Stomach (tissue), 19 donors: ENCODE measurements around the gene TADA3. TPM values are rescaled to one million over a fixed set of nuclear protein-coding genes. Genes with fewer than 3 reads are reported as not detected.

Experiments used
- DNase-seq, 2 donors: peaks; one replicate each; pipeline versions ENCODE4 v3.0.0 to v3.0.0-alpha.2; 2013 to 2019
- H3K27ac ChIP-seq, 5 donors: fragments of 200-600 bp in 4 of 5; sonication (generic) in 4 of 5; one replicate each; pipeline ENCODE4 v1.5.1; 2013 to 2019; ENCODE audit warnings: mild to moderate bottlenecking in 1 of 5, moderate library complexity in 1 of 5
- H3K27me3 ChIP-seq, 3 donors: fragments of 200-600 bp; sonication (generic); one replicate each; pipeline ENCODE4 v1.5.1; 2017 to 2019; ENCODE audit warnings: mixed run types in 1 of 3
- H3K36me3 ChIP-seq, 4 donors: fragments of 200-600 bp; sonication (generic); 1 replicate in 3 of 4; 2 replicates in 1 of 4; pipeline ENCODE4 v1.5.1; 2016 to 2019
- H3K4me1 ChIP-seq, 4 donors: fragments of 200-600 bp; sonication (generic); one replicate each; pipeline ENCODE4 v1.5.1; 2016 to 2019
- H3K4me3 ChIP-seq, 4 donors: fragments of 200-600 bp; sonication (generic) in 3 of 4; one replicate each; pipeline ENCODE4 v1.5.1; 2016 to 2019; ENCODE audit warnings: mild to moderate bottlenecking in 1 of 4
- H3K9me3 ChIP-seq, 4 donors: fragments of 200-600 bp; sonication (generic); one replicate each; pipeline ENCODE4 v1.5.1; 2016 to 2019
- CTCF ChIP-seq, 7 experiments: fragments of 450-650 bp in 4 of 7; fragments of 200-600 bp in 3 of 7; sonication (generic) in 3 of 7; IDR thresholded peaks; one replicate each; pipeline ENCODE4 v1.5.1; 2016 to 2019; ENCODE audit warnings: antibody characterized with exemption in 7 of 7, control low read depth in 2 of 7, mild to moderate bottlenecking in 1 of 7
- EP300 ChIP-seq: sonication (generic); formaldehyde crosslinking; IDR thresholded peaks from one replicate; pipeline ENCODE4 v1.6.1; 2017; ENCODE audit warnings: antibody characterized with exemption
- POLR2A ChIP-seq, 4 donors: fragments of 450-650 bp; IDR thresholded peaks; one replicate each; pipeline ENCODE4 v1.6.1; 2016; ENCODE audit warnings: antibody characterized with exemption in 4 of 4, control low read depth in 2 of 4, mild to moderate bottlenecking in 1 of 4, moderate library complexity in 1 of 4
- POLR2AphosphoS5 ChIP-seq, 3 donors: sonication (generic); formaldehyde crosslinking; IDR thresholded peaks; one replicate each; pipeline ENCODE4 v1.6.1; 2016; ENCODE audit warnings: antibody characterized with exemption in 3 of 3
- WGBS, 5 donors: extraction: QIAGEN DNeasy Blood & Tissue Kit in 3 of 5; methylation state at CpG; one replicate each; pipeline versions ENCODE4 v1.1.5 to v1.1.7; 2013 to 2018; 5-methylcytosine and 5-hydroxymethylcytosine counted together
- intact Hi-C: fragments of 100-400 bp; cut with DNase I; formaldehyde crosslinking; loops from one replicate; pipeline ENCODE4 v1.15.1; 2023; ENCODE audit warnings: low total_unique reads
- long read RNA-seq, 10 donors: transcript quantifications; one replicate each; lab custom pipeline, GENCODE V29; 2026
- polyA plus RNA-seq, 3 donors: library from polyadenylated mRNA; stranded (reverse); fragments of 200-250 nt; gene quantifications; one replicate each; pipeline ENCODE4 v1.2.3, GENCODE V29; 2013
- total RNA-seq, 5 donors: library from RNA; depleted of rRNA; stranded (reverse); fragments of >200 nt; gene quantifications; one replicate each; pipeline versions ENCODE4 v1.1.0 to v1.2.3, GENCODE V29; 2014 to 2016
- donor health status: healthy with polysubstance abuse.
- donor health status: Bipolar disorder and iron deficiency.
- donor health status: healthy.

The TADA3 gene
- 10 to 100 TPM; 29.2 to 62.6 (median 31.2) TPM for total RNA-seq
- polyA plus RNA-seq: 10 to 100 TPM; 36.4 to 62.0 (median 61.0) TPM
- long read RNA-seq, donor 1, partial matches to known transcripts: 145 of 153 reads
- long read RNA-seq, donor 1, other reads (novel, unspliced or antisense): 0 of 153 reads
- long read RNA-seq, donor 2, transcript TADA3-201 (9 exons, 2,355 nt): major isoform, 16 of 22 reads
- long read RNA-seq, donor 2, partial matches to known transcripts: 5 of 22 reads
- long read RNA-seq, donor 2, other reads (novel, unspliced or antisense): 0 of 22 reads
- long read RNA-seq, donor 3, transcript TADA3-201 (9 exons, 2,355 nt): major isoform, 8 of 9 reads
- long read RNA-seq, donor 3, partial matches to known transcripts: 0 of 9 reads
- long read RNA-seq, donor 3, other reads (novel, unspliced or antisense): 0 of 9 reads
- long read RNA-seq, donor 4, partial matches to known transcripts: 0 of 2 reads
- long read RNA-seq, donor 4, other reads (novel, unspliced or antisense): 0 of 2 reads
- long read RNA-seq, donor 5, transcript TADA3-201 (9 exons, 2,355 nt): major isoform, 13 of 15 reads
- long read RNA-seq, donor 5, partial matches to known transcripts: 0 of 15 reads
- long read RNA-seq, donor 5, other reads (novel, unspliced or antisense): 0 of 15 reads
- long read RNA-seq, donor 6: 0 reads
- long read RNA-seq, donor 7, transcript TADA3-201 (9 exons, 2,355 nt): major isoform, 20 of 218 reads
- long read RNA-seq, donor 7, partial matches to known transcripts: 193 of 218 reads
- long read RNA-seq, donor 7, other reads (novel, unspliced or antisense): 0 of 218 reads
- long read RNA-seq, donor 8, transcript TADA3-201 (9 exons, 2,355 nt): major isoform, 11 of 110 reads
- long read RNA-seq, donor 8, partial matches to known transcripts: 68 of 110 reads
- long read RNA-seq, donor 8, other reads (novel, unspliced or antisense): 29 of 110 reads
- long read RNA-seq, donor 9, partial matches to known transcripts: 23 of 50 reads
- long read RNA-seq, donor 9, other reads (novel, unspliced or antisense): 22 of 50 reads
- long read RNA-seq, donor 10, transcript TADA3-201 (9 exons, 2,355 nt): major isoform, 6 of 7 reads
- long read RNA-seq, donor 10, partial matches to known transcripts: 0 of 7 reads
- long read RNA-seq, donor 10, other reads (novel, unspliced or antisense): 0 of 7 reads

- peak; percentile 92 to 98 for DNase-seq
- peaks cover 18 to 62% (median 48%) of the 10 kb centered on the region in 4 donors for H3K4me1 ChIP-seq
- H3K4me3 ChIP-seq: peak within 1 kb of the TSS; percentile 82 to 99 (median 93)
- peaks cover 19 to 63% (median 55%) of the 10 kb centered on the region in 4 donors for H3K36me3 ChIP-seq
- 0 to 1% (median 1%) methylated on average over 62 to 65 of the region's 65 CpGs for WGBS, 5 donors
- TF ChIP-seq CTCF (IDR thresholded peaks at IDR 0.05): peak in 2 of 7 experiments; percentile 6 to 14
- TF ChIP-seq EP300: no peak
- TF ChIP-seq POLR2A (IDR thresholded peaks at IDR 0.05): peak in 2 of 4 donors; percentile 34 to 57
- peak; percentile 45 to 75 (median 74) for TF ChIP-seq POLR2AphosphoS5 (IDR thresholded peaks at IDR 0.05)
- no peaks in the 10 kb centered on the region for H3K27me3 ChIP-seq
- intact Hi-C loops: no loop called here
- peak within 1 kb of the TSS; percentile 94 to 99 (median 98) for H3K27ac ChIP-seq
- no peaks in the 10 kb centered on the region for H3K9me3 ChIP-seq
These were observed at the start of gene TADA3, which contains the start of gene ARPC4 for GRCh38 chr3:9792405-9793160. TADA3 (minus strand) TSS chr3:9792473; CDS start chr3:9791466, 1,007 bp downstream. ARPC4 (plus strand) TSS chr3:9793082; CDS start chr3:9793122, 40 bp downstream.

GRCh38 chr3:9841015-9841414 lies 48.7 kb upstream of the TADA3 start:
- TF ChIP-seq CTCF (IDR thresholded peaks at IDR 0.05) (no peak), EP300 (no peak), POLR2AphosphoS5 (IDR thresholded peaks at IDR 0.05) (no peak), POLR2A (IDR thresholded peaks at IDR 0.05) (no peak)
- Histone ChIP-seq H3K9me3 (no peaks in the 10 kb centered on the region), H3K4me1 (peaks cover 11 to 25% (median 22%) of the 10 kb centered on the region in 4 donors), H3K27ac (no peak overlapping the region), H3K4me3 (no peak overlapping the region), H3K36me3 (peaks cover 17 to 61% (median 51%) of the 10 kb centered on the region in 4 donors), H3K27me3 (no peaks in the 10 kb centered on the region)
- intact Hi-C loops: loop anchor here (10.0 kb wide), 1 partner anchor 74 kb away; the partner anchor contains the start of gene IL17RC
- WGBS, 5 donors: 82 to 95% (median 84%) methylated on average over 8 of the region's 8 CpGs
- no peak for DNase-seq

GRCh38 chr3:9838856-9839255 lies 46.6 kb upstream of the TADA3 start:
- no peak for DNase-seq
- Histone ChIP-seq H3K36me3 (peaks cover 23 to 83% (median 71%) of the 10 kb centered on the region in 4 donors), H3K27ac (no peak overlapping the region), H3K4me1 (peaks cover 7 to 15% (median 15%) of the 10 kb centered on the region in 4 donors), H3K4me3 (no peak overlapping the region), H3K9me3 (no peaks in the 10 kb centered on the region), H3K27me3 (no peaks in the 10 kb centered on the region)
- intact Hi-C loops: no loop called here
- WGBS, 5 donors: 82 to 93% (median 88%) methylated on average over 4 of the region's 4 CpGs
- TF ChIP-seq EP300: no peak
- TF ChIP-seq POLR2A (IDR thresholded peaks at IDR 0.05): no peak
- TF ChIP-seq POLR2AphosphoS5 (IDR thresholded peaks at IDR 0.05): no peak
- TF ChIP-seq CTCF (IDR thresholded peaks at IDR 0.05): no peak
